ENCODE results near the gene SMARCA5.

DNA sequence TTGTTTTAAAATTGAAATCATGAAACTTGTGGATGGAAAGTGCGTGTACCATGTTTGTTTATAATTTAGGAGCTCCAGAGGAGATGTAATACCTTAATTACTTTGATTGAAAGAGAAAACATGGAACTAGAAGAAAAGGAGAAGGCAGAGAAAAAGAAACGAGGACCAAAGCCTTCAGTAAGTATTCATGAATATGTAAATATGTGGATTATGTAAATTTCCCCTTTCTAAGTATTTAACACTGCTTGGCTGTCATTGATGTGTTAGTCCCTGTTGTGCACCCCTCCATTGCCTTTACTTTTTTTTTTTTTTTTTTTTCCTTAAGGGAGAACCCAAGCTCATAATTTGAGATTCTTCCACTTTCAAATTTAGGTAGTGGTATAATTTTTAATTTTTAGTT is 36.4 kb downstream of the SMARCA5 start:
- no peak for TF ChIP-seq EZH2phosphoT487 (IDR thresholded peaks at IDR 0.05; ENCODE audit: insufficient read depth, low read depth)
- TF ChIP-seq EZH2 (IDR thresholded peaks at IDR 0.05; ENCODE audit: insufficient read depth, poor library complexity, severe bottlenecking), result no peak

Measured in GM23248 (cell line).